Measurements from ENCODE around the gene OR8D1. TPM values are rescaled to one million over a fixed set of nuclear protein-coding genes. Genes with fewer than 3 reads are reported as not detected.

The OR8D1 gene
- polyA plus RNA-seq, 1 donor (not counting 4 experiments of a cell fraction or from before 2014, with no cell fraction given) = not detected

DNA sequence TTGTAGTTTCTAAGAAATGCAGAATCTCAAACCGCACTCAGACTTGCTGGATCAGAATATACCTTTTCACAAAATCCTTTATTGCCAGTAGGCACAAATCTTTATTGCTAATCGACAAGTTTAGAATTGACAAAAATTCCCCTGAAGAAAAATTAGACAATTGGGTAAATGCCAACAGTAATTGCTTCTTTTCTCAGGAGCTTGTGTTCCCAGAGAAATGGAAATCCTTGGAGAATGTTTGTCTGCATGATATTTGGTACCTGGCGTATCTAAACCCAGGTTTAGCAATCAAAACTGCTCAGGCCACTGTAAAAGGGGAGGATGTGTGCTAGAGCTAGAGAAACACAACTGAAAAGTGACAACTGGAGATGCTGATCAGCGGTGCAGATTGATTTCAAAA, 57.7 kb downstream of the OR8D1 start, which contains the start of gene OR8G5:
TSS of gene OR8G5 (plus strand) at position 301 of the 400 bp plus-strand sequence. CDS start 8,556 bp downstream, outside the sequence.
- Histone ChIP-seq H3K27ac (ENCODE audit: control insufficient read depth, insufficient read depth, low read length) (no peak within 1 kb of the TSS), H4K20me1 (ENCODE audit: control insufficient read depth, extremely low read depth, insufficient read depth, low read length) (no peaks in the 10 kb centered on the region), H3K4me3 (ENCODE audit: control insufficient read depth in 2 of 3, extremely low read depth in 1 of 3, insufficient read depth in 2 of 3, low read depth in 1 of 3, low read length in 3 of 3) (no peak within 1 kb of the TSS), H2AFZ (ENCODE audit: control insufficient read depth, low read length) (no peak within 1 kb of the TSS), H3K9me1 (ENCODE audit: control insufficient read depth, extremely low read depth, insufficient read depth, low read length) (no peaks in the 10 kb centered on the region), H3K9ac (ENCODE audit: control insufficient read depth, extremely low read depth, insufficient read depth, low read length) (no peak within 1 kb of the TSS), H3K4me2 (ENCODE audit: control insufficient read depth, extremely low read depth, insufficient read depth, low read depth, low read length) (no peak within 1 kb of the TSS), H3K36me3 (ENCODE audit: control insufficient read depth in 2 of 2, extremely low read depth in 1 of 2, insufficient read depth in 2 of 2, low read length in 2 of 2) (no peaks in the 10 kb centered on the region), H3K79me2 (ENCODE audit: control insufficient read depth, insufficient read depth, low read length) (no peaks in the 10 kb centered on the region), H3K9me3 (ENCODE audit: control insufficient read depth, low read depth, low read length) (no peaks in the 10 kb centered on the region), H3K4me1 (ENCODE audit: control insufficient read depth, extremely low read depth, insufficient read depth, low read length) (no peaks in the 10 kb centered on the region), H3K27me3 (ENCODE audit: control insufficient read depth, extremely low read depth, insufficient read depth, low read length) (no peaks in the 10 kb centered on the region)
- DNase-seq (ENCODE audit: low read depth, low spot score) (no peak), FAIRE-seq (no peak)
- dilution Hi-C loops (cut with MboI; ENCODE audit: extremely low pct_ligation_motif_present, low sequenced_read_pairs) = no loop called here
- TF ChIP-seq EZH2 (IDR thresholded peaks at IDR 0.05; ENCODE audit: low read length) = no peak
- TF ChIP-seq, protein P1, sequence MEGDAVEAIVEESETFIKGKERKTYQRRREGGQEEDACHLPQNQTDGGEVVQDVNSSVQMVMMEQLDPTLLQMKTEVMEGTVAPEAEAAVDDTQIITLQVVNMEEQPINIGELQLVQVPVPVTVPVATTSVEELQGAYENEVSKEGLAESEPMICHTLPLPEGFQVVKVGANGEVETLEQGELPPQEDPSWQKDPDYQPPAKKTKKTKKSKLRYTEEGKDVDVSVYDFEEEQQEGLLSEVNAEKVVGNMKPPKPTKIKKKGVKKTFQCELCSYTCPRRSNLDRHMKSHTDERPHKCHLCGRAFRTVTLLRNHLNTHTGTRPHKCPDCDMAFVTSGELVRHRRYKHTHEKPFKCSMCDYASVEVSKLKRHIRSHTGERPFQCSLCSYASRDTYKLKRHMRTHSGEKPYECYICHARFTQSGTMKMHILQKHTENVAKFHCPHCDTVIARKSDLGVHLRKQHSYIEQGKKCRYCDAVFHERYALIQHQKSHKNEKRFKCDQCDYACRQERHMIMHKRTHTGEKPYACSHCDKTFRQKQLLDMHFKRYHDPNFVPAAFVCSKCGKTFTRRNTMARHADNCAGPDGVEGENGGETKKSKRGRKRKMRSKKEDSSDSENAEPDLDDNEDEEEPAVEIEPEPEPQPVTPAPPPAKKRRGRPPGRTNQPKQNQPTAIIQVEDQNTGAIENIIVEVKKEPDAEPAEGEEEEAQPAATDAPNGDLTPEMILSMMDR (optimal IDR thresholded peaks at IDR 0.05 in 1 of 3, IDR thresholded peaks at IDR 0.05 in 1 of 3, conservative IDR thresholded peaks at IDR 0.05 in 1 of 3; ENCODE audit: extremely low read depth in 1 of 3, insufficient read depth in 2 of 3, low read length in 3 of 3) = no peak

Other genes starting within 250 kb of the OR8D1 start
- 29.7 to 39.5 TPM (median 36.4 TPM) in 3 replicates for gene VWA5A, start 198.5 kb downstream of the OR8D1 start, polyA plus RNA-seq
- gene OR10D3, start 130.6 kb downstream of the OR8D1 start, polyA plus RNA-seq = not detected in 3 replicates
- not detected in 3 replicates for gene OR8G1, start 72.9 kb downstream of the OR8D1 start, polyA plus RNA-seq
- gene OR8G5, start 57.6 kb downstream of the OR8D1 start, polyA plus RNA-seq = 0.06 TPM in 1 of 3 replicates, not detected in the others
- gene OR8D2, start 6.2 kb upstream of the OR8D1 start, polyA plus RNA-seq = not detected in 3 replicates
- not detected in 3 replicates for gene OR8B2, start 70.5 kb upstream of the OR8D1 start, polyA plus RNA-seq
- gene OR8B3, start 85.1 kb upstream of the OR8D1 start, polyA plus RNA-seq = not detected in 3 replicates
- gene OR8B4, start 110.9 kb upstream of the OR8D1 start, polyA plus RNA-seq = not detected in 3 replicates
- gene OR8B8, start 131.7 kb upstream of the OR8D1 start, polyA plus RNA-seq = not detected in 3 replicates
- gene OR8B12, start 229.7 kb upstream of the OR8D1 start, polyA plus RNA-seq = not detected in 3 replicates

Measured in keratinocyte (primary cell).